Dendritic cell treated with granulocyte-macrophage colony-stimulating factor and Interleukin-4, amounts not matched to agents 40 ng/mL and 50 ng/mL, for 4 days (primary cell): ENCODE data around the gene OR10J1.
"Not testable (repeated sequence)": the region's sequence is repeated elsewhere in the genome, so short reads cannot be mapped to it uniquely, and the experiment has no call there.

Source experiments
- H3K27ac Mint-ChIP-seq: one replicate; pipeline ENCODE4 v1.8.0; 2022; ENCODE audit warnings: mild to moderate bottlenecking, mixed read lengths
- H3K27me3 Mint-ChIP-seq: one replicate; pipeline ENCODE4 v1.8.0; 2022; ENCODE audit warnings: mild to moderate bottlenecking, mixed read lengths
- H3K36me3 Mint-ChIP-seq: one replicate; pipeline ENCODE4 v1.8.0; 2022; ENCODE audit warnings: low read depth, mixed read lengths
- H3K4me1 Mint-ChIP-seq: one replicate; pipeline ENCODE4 v1.8.0; 2022; ENCODE audit warnings: low read depth, mixed read lengths
- H3K4me3 Mint-ChIP-seq: one replicate; pipeline ENCODE4 v1.8.0; 2022; ENCODE audit warnings: mild to moderate bottlenecking, moderate library complexity, mixed read lengths
- H3K9me3 Mint-ChIP-seq: one replicate; pipeline ENCODE4 v1.8.0; 2022; ENCODE audit warnings: mixed read lengths
- intact Hi-C: fragments of 100-400 bp; cut with micrococcal nuclease; formaldehyde crosslinking; loops from one replicate; pipeline ENCODE4 v1.15.0; 2022

OR10J1 gene

GRCh38 chr1:159448181-159448580 is 8.7 kb downstream of the OR10J1 start:
- intact Hi-C loops = loop anchor here (10.0 kb wide), 1 partner anchor 153 kb away; no protein-coding TSS in a partner anchor
- Mint-ChIP-seq H3K27me3 (no peaks in the 10 kb centered on the region), H3K4me3 (no peak overlapping the region), H3K9me3 (peaks cover 37% of the 10 kb centered on the region), H3K4me1 (peaks cover 24% of the 10 kb centered on the region), H3K27ac (no peak overlapping the region), H3K36me3 (no peaks in the 10 kb centered on the region)

- H3K27ac Mint-ChIP-seq = peak overlapping the region; percentile 70
- intact Hi-C loops = loop anchor here (10.0 kb wide), 1 partner anchor 155 kb away; no protein-coding TSS in a partner anchor
- peaks cover 24% of the 10 kb centered on the region for H3K4me1 Mint-ChIP-seq
- H3K4me3 Mint-ChIP-seq, H3K27me3 Mint-ChIP-seq, H3K36me3 Mint-ChIP-seq: not testable (repeated sequence)
- H3K9me3 Mint-ChIP-seq = peaks cover 48% of the 10 kb centered on the region
Observed at GRCh38 chr1:159449605-159450004, 10.1 kb downstream of the OR10J1 start.

- Mint-ChIP-seq H3K9me3 (peaks cover 29% of the 10 kb centered on the region), H3K36me3 (peaks cover 10% of the 10 kb centered on the region), H3K4me3 (no peak overlapping the region), H3K4me1 (no peaks in the 10 kb centered on the region), H3K27me3 (no peaks in the 10 kb centered on the region), H3K27ac (no peak overlapping the region)
- intact Hi-C loops = no loop called here
Observed at GRCh38 chr1:159459551-159459950, 20.0 kb downstream of the OR10J1 start.

- Mint-ChIP-seq H3K27ac (no peak overlapping the region), H3K27me3 (peaks cover 2% of the 10 kb centered on the region), H3K36me3 (peaks cover 10% of the 10 kb centered on the region), H3K4me3 (no peak overlapping the region), H3K9me3 (peaks cover 23% of the 10 kb centered on the region), H3K4me1 (peaks cover 9% of the 10 kb centered on the region)
- intact Hi-C loops = no loop called here
Observed at GRCh38 chr1:159465191-159465603, 25.7 kb downstream of the OR10J1 start.

GRCh38 chr1:159468321-159468720 is 28.8 kb downstream of the OR10J1 start:
- Mint-ChIP-seq H3K27ac (no peak overlapping the region), H3K4me3 (no peak overlapping the region), H3K27me3 (peaks cover 2% of the 10 kb centered on the region), H3K4me1 (peaks cover 14% of the 10 kb centered on the region), H3K9me3 (peaks cover 8% of the 10 kb centered on the region), H3K36me3 (no peaks in the 10 kb centered on the region)
- intact Hi-C loops = no loop called here

- no peak overlapping the region for H3K4me3 Mint-ChIP-seq
Observed at GRCh38 chr1:159469921-159470533, 30.5 kb downstream of the OR10J1 start.

GRCh38 chr1:159473335-159473734 is 33.8 kb downstream of the OR10J1 start:
- H3K4me3 Mint-ChIP-seq = no peak overlapping the region
- H3K27me3 Mint-ChIP-seq = no peaks in the 10 kb centered on the region
- intact Hi-C loops = no loop called here
- peaks cover 15% of the 10 kb centered on the region for H3K4me1 Mint-ChIP-seq
- H3K27ac Mint-ChIP-seq = no peak overlapping the region
- peaks cover 8% of the 10 kb centered on the region for H3K9me3 Mint-ChIP-seq
- no peaks in the 10 kb centered on the region for H3K36me3 Mint-ChIP-seq

More at GRCh38 chr1:159469921-159470533, 30.5 kb downstream of the OR10J1 start:
- no peak overlapping the region for H3K27ac Mint-ChIP-seq
- no peaks in the 10 kb centered on the region for H3K36me3 Mint-ChIP-seq
- H3K4me1 Mint-ChIP-seq = peaks cover 15% of the 10 kb centered on the region
- intact Hi-C loops = no loop called here
- H3K9me3 Mint-ChIP-seq = peaks cover 8% of the 10 kb centered on the region
- peaks cover 2% of the 10 kb centered on the region for H3K27me3 Mint-ChIP-seq

- Mint-ChIP-seq H3K27me3 (no peaks in the 10 kb centered on the region), H3K27ac (no peak overlapping the region), H3K4me1 (peaks cover 10% of the 10 kb centered on the region), H3K4me3 (no peak overlapping the region), H3K36me3 (no peaks in the 10 kb centered on the region), H3K9me3 (peaks cover 8% of the 10 kb centered on the region)
- intact Hi-C loops = no loop called here
Observed at GRCh38 chr1:159474926-159475325, 35.4 kb downstream of the OR10J1 start.

GRCh38 chr1:159483501-159483900 is 44.0 kb downstream of the OR10J1 start:
- Mint-ChIP-seq H3K4me1 (peaks cover 6% of the 10 kb centered on the region), H3K27me3 (no peaks in the 10 kb centered on the region), H3K4me3 (no peak overlapping the region), H3K36me3 (no peaks in the 10 kb centered on the region), H3K9me3 (peaks cover 14% of the 10 kb centered on the region), H3K27ac (no peak overlapping the region)
- intact Hi-C loops = no loop called here
